H9 (cell line): Measurements from ENCODE around the gene STK32C. TPM values are rescaled to one million over a fixed set of nuclear protein-coding genes. Genes with fewer than 3 reads are reported as not detected.

Experiments
- DNase-seq: peaks from one replicate; pipeline ENCODE4 v3.0.0-alpha.2; 2017
- H2AFZ ChIP-seq: one replicate; pipeline ENCODE4 v1.6.1; 2013; ENCODE audit warnings: mild to moderate bottlenecking, low read length, control low read depth, moderate library complexity
- H2AK5ac ChIP-seq: 2 replicates; pipeline ENCODE4 v1.6.1; 2013; ENCODE audit warnings: low read length, control low read depth, mixed read lengths; ENCODE audit not compliant: insufficient read length
- H2BK120ac ChIP-seq: one replicate; pipeline ENCODE4 v1.6.1; 2013; ENCODE audit warnings: low read depth, mild to moderate bottlenecking, low read length, control low read depth, inconsistent platforms; ENCODE audit not compliant: poor library complexity, severe bottlenecking
- H2BK12ac ChIP-seq: 2 replicates; pipeline ENCODE4 v1.6.1; 2013; ENCODE audit warnings: low read length, control low read depth, mixed read lengths, low read depth; ENCODE audit not compliant: insufficient read length
- H2BK15ac ChIP-seq: 2 replicates; pipeline ENCODE4 v1.6.1; 2013; ENCODE audit warnings: low read depth, low read length, control low read depth
- H2BK20ac ChIP-seq: one replicate; pipeline ENCODE4 v1.6.1; 2013; ENCODE audit warnings: low read depth, mild to moderate bottlenecking, low read length, control low read depth, inconsistent platforms; ENCODE audit not compliant: poor library complexity, severe bottlenecking
- H2BK5ac ChIP-seq: 2 replicates; pipeline ENCODE4 v1.6.1; 2013; ENCODE audit warnings: low read length, control low read depth, mixed read lengths; ENCODE audit not compliant: insufficient read length
- H3K14ac ChIP-seq: 2 replicates; pipeline ENCODE4 v1.6.1; 2013; ENCODE audit warnings: low read length, control low read depth; ENCODE audit not compliant: insufficient read depth
- H3K18ac ChIP-seq: 2 replicates; pipeline ENCODE4 v1.6.1; 2013; ENCODE audit warnings: low read depth, mild to moderate bottlenecking, mixed read lengths, low read length, control low read depth; ENCODE audit not compliant: insufficient read length
- H3K23ac ChIP-seq: 2 replicates; pipeline ENCODE4 v1.6.1; 2013; ENCODE audit warnings: low read length, control low read depth, mixed read lengths, low read depth; ENCODE audit not compliant: insufficient read length
- H3K23me2 ChIP-seq: 2 replicates; pipeline ENCODE4 v1.6.1; 2013; ENCODE audit warnings: low read depth, mild to moderate bottlenecking, mixed read lengths, low read length, control low read depth; ENCODE audit not compliant: insufficient read length, poor library complexity, severe bottlenecking
- H3K27ac ChIP-seq: 2 replicates; pipeline ENCODE4 v1.5.1; 2013; ENCODE audit warnings: low read length, control low read depth, mixed read lengths, low read depth; ENCODE audit not compliant: insufficient read length
- H3K27me3 ChIP-seq: 2 replicates; pipeline ENCODE4 v1.6.1; 2013; ENCODE audit warnings: low read length, control low read depth, inconsistent platforms; ENCODE audit not compliant: insufficient read depth
- H3K4ac ChIP-seq: 2 replicates; pipeline ENCODE4 v1.6.1; 2013; ENCODE audit warnings: low read depth, mild to moderate bottlenecking, control low read depth, inconsistent platforms, low read length, moderate library complexity
- H3K4me1 ChIP-seq: 2 replicates; pipeline ENCODE4 v1.6.1; 2013; ENCODE audit warnings: low read length, control low read depth, inconsistent platforms; ENCODE audit not compliant: insufficient read depth
- H3K4me2 ChIP-seq: 2 replicates; pipeline ENCODE4 v1.6.1; 2013; ENCODE audit warnings: low read length, control low read depth, mixed read lengths; ENCODE audit not compliant: insufficient read length, insufficient read depth
- H3K56ac ChIP-seq: 2 replicates; pipeline ENCODE4 v1.6.1; 2013; ENCODE audit warnings: low read depth, mild to moderate bottlenecking, mixed read lengths, low read length, control low read depth; ENCODE audit not compliant: insufficient read length
- H3K79me1 ChIP-seq: 2 replicates; pipeline ENCODE4 v1.6.1; 2013; ENCODE audit warnings: low read depth, mild to moderate bottlenecking, moderate library complexity, low read length, control low read depth, inconsistent platforms; ENCODE audit not compliant: insufficient read depth, poor library complexity, severe bottlenecking
- H3K79me2 ChIP-seq: 2 replicates; pipeline ENCODE4 v1.6.1; 2013; ENCODE audit warnings: low read length, control low read depth, inconsistent platforms; ENCODE audit not compliant: insufficient read depth
- H3K9ac ChIP-seq: 2 replicates; pipeline ENCODE4 v1.6.1; 2013; ENCODE audit warnings: low read length, control low read depth, mixed read lengths; ENCODE audit not compliant: insufficient read length; ENCODE audit errors: extremely low read depth
- H3K9me3 ChIP-seq: one replicate; pipeline ENCODE4 v1.6.1; 2013; ENCODE audit warnings: low read depth, low read length, inconsistent platforms; ENCODE audit not compliant: control insufficient read depth
- H3T11ph ChIP-seq: one replicate; pipeline ENCODE4 v1.6.1; 2013; ENCODE audit warnings: mild to moderate bottlenecking, low read length, control low read depth, inconsistent platforms
- H4K20me1 ChIP-seq: one replicate; pipeline ENCODE4 v1.6.1; 2013; ENCODE audit not compliant: control insufficient read depth, insufficient read length, insufficient read depth
- H4K5ac ChIP-seq: 2 replicates; pipeline ENCODE4 v1.6.1; 2013; ENCODE audit warnings: low read depth, mild to moderate bottlenecking, mixed read lengths, low read length, control low read depth; ENCODE audit not compliant: insufficient read length
- H4K8ac ChIP-seq: replicated peaks from 2 replicates; pipeline ENCODE4 v1.6.1; 2013; ENCODE audit warnings: low read length, control low read depth, mixed read lengths, low read depth; ENCODE audit not compliant: insufficient read length
- H4K91ac ChIP-seq: 2 replicates; pipeline ENCODE4 v1.6.1; 2013; ENCODE audit warnings: low read depth, mild to moderate bottlenecking, moderate library complexity, mixed read lengths, low read length, control low read depth; ENCODE audit not compliant: insufficient read length
- H3K27ac Mint-ChIP-seq, 3 experiments: 2 replicates in 2 of 3; 3 replicates in 1 of 3; pipeline ENCODE4 v1.8.0; 2020 to 2021; ENCODE audit warnings: mixed read lengths in 3 of 3, mild to moderate bottlenecking in 1 of 3, moderate library complexity in 1 of 3
- H3K27me3 Mint-ChIP-seq: 2 replicates; pipeline ENCODE4 v1.8.0; 2021; ENCODE audit warnings: low read depth, mild to moderate bottlenecking, moderate library complexity, mixed read lengths
- H3K36me3 Mint-ChIP-seq, 3 experiments: 2 replicates in 2 of 3; 3 replicates in 1 of 3; pipeline ENCODE4 v1.8.0; 2020 to 2021; ENCODE audit warnings: low read depth in 3 of 3, mixed read lengths in 3 of 3; ENCODE audit not compliant: insufficient read depth in 1 of 3
- H3K4me1 Mint-ChIP-seq, 2 experiments: 2 replicates each; pipeline ENCODE4 v1.8.0; 2020; ENCODE audit warnings: mixed read lengths in 2 of 2
- H3K4me3 Mint-ChIP-seq, 2 experiments: 2 replicates in 1 of 2; 3 replicates in 1 of 2; pipeline ENCODE4 v1.8.0; 2020 to 2021; ENCODE audit warnings: mild to moderate bottlenecking in 2 of 2, mixed read lengths in 2 of 2, moderate library complexity in 1 of 2
- H3K9me3 Mint-ChIP-seq, 2 experiments: 2 replicates in 1 of 2; 3 replicates in 1 of 2; pipeline ENCODE4 v1.8.0; 2020; ENCODE audit warnings: mild to moderate bottlenecking in 2 of 2, mixed read lengths in 2 of 2, moderate library complexity in 1 of 2
- WGBS: extraction: QIAGEN DNeasy Blood & Tissue Kit; methylation state at CpG from one replicate; pipeline ENCODE4 v1.1.7; 2013; ENCODE audit warnings: missing lambda C conversion rate, low lambda C conversion rate, mixed read lengths; ENCODE audit not compliant: insufficient read length; ENCODE audit errors: extremely low coverage; 5-methylcytosine and 5-hydroxymethylcytosine counted together
- total RNA-seq: library from RNA; stranded (reverse); gene quantifications from 2 replicates; pipeline ENCODE4 v1.2.1, GENCODE V29; 2021
- TF ChIP-seq, protein P1 (sequence below): fragments of 200-600 bp; sonication (generic); conservative IDR thresholded peaks from 3 replicates; pipeline ENCODE4 v1.8.0; 2021; ENCODE audit warnings: antibody characterized with exemption, mild to moderate bottlenecking

Gene STK32C
- total RNA-seq, 1 experiment from 2014 or later: 11.3 TPM

DNA sequence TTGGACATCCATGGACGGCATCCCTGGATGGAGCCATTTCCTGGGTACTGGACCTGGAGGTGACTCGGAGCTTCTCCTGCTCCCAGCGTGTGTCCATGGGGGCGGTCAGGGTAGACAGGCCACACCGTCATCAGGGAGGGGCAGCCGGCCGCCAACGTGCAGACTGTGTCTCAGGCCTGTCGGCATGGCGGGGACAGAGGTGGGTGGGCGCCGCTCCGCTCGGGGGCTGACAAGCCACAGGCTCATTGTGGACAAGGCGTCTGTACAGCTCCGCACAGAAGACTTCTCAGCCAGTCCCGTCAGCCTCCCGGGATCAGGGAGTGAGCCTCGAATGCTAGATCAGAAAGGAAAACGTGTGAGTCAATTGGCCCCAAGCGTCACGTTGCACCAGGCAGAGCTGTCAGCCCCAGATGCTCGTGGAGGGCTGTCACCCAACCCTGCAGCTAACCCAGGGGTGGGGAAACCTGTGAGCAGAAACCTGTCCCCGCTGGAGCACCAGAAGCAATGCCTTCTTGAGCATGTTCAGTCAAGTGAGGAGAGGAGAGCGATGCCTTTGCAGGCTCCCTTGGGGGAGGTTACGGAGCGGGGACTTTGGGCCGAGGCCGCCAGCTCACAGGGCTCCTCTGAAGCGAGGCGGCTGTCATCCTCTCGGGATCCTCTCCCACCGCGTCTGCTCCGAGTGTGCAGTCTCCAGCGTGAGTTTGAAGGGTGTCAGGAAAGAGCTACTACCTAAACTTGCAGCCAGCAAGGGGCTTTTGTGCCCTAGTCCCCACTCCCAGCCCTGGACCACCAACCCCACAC is 137.0 kb downstream of the STK32C start:
- no peaks in the 10 kb centered on the region for H4K20me1 ChIP-seq
- no peaks in the 10 kb centered on the region for H3K23me2 ChIP-seq
- H2AK5ac ChIP-seq: no peak overlapping the region
- H4K5ac ChIP-seq: no peak overlapping the region
- H3K27me3 Mint-ChIP-seq: peaks cover 40% of the 10 kb centered on the region
- no peak overlapping the region for H3K9ac ChIP-seq
- no peak overlapping the region for H2BK5ac ChIP-seq
- no peak overlapping the region for H3K23ac ChIP-seq
- H3K79me2 ChIP-seq: no peaks in the 10 kb centered on the region
- TF ChIP-seq, protein P1, sequence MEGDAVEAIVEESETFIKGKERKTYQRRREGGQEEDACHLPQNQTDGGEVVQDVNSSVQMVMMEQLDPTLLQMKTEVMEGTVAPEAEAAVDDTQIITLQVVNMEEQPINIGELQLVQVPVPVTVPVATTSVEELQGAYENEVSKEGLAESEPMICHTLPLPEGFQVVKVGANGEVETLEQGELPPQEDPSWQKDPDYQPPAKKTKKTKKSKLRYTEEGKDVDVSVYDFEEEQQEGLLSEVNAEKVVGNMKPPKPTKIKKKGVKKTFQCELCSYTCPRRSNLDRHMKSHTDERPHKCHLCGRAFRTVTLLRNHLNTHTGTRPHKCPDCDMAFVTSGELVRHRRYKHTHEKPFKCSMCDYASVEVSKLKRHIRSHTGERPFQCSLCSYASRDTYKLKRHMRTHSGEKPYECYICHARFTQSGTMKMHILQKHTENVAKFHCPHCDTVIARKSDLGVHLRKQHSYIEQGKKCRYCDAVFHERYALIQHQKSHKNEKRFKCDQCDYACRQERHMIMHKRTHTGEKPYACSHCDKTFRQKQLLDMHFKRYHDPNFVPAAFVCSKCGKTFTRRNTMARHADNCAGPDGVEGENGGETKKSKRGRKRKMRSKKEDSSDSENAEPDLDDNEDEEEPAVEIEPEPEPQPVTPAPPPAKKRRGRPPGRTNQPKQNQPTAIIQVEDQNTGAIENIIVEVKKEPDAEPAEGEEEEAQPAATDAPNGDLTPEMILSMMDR: no peak
- no peak overlapping the region for H3K18ac ChIP-seq
- H2BK20ac ChIP-seq: no peak overlapping the region
- H3K9me3 ChIP-seq: no peaks in the 10 kb centered on the region
- no peak overlapping the region for H3K4me2 ChIP-seq
- no peak overlapping the region; a peak in 1 of 7 replicates for H3K27ac Mint-ChIP-seq
- H2BK15ac ChIP-seq: no peak overlapping the region
- H3K4me1 ChIP-seq: no peaks in the 10 kb centered on the region
- no peak for DNase-seq
- H4K91ac ChIP-seq: no peak overlapping the region
- H3T11ph ChIP-seq: no peak overlapping the region
- H3K14ac ChIP-seq: no peak overlapping the region
- H3K56ac ChIP-seq: no peak overlapping the region
- H3K9me3 Mint-ChIP-seq: peaks cover 6 to 18% of the 10 kb centered on the region in 2 experiments
- H3K4ac ChIP-seq: no peak overlapping the region
- H2BK12ac ChIP-seq: no peak overlapping the region
- no peak overlapping the region for H2BK120ac ChIP-seq
- H3K27me3 ChIP-seq: no peaks in the 10 kb centered on the region
- no peak overlapping the region for H3K4me3 Mint-ChIP-seq
- peaks cover 5 to 8% (median 5%) of the 10 kb centered on the region in 3 experiments; a peak in 5 of 7 replicates for H3K36me3 Mint-ChIP-seq
- H4K8ac ChIP-seq: no peak overlapping the region
- WGBS: no CpG with 5 or more reads among the region's 36 CpGs
- H3K4me1 Mint-ChIP-seq: peaks cover 6 to 8% of the 10 kb centered on the region in 2 experiments
- H3K79me1 ChIP-seq: no peaks in the 10 kb centered on the region
- H3K27ac ChIP-seq: no peak overlapping the region
- H2AFZ ChIP-seq: no peak overlapping the region
